ENCODE results near the gene ALDOA.
"Not testable (repeated sequence)": the region's sequence is repeated elsewhere in the genome, so short reads cannot be mapped to it uniquely, and the experiment has no call there.

ALDOA gene

GRCh38 chr16:30065102-30065942 lies at the start of gene ALDOA:
Gene ALDOA, plus strand, starts transcription at chr16:30065760. Its CDS starts 1,138 bp downstream, at chr16:30066898.
- peaks cover 41% of the 10 kb centered on the region for H3K79me2 ChIP-seq (ENCODE audit: insufficient read depth, low read depth)
- TF ChIP-seq, protein P1, sequence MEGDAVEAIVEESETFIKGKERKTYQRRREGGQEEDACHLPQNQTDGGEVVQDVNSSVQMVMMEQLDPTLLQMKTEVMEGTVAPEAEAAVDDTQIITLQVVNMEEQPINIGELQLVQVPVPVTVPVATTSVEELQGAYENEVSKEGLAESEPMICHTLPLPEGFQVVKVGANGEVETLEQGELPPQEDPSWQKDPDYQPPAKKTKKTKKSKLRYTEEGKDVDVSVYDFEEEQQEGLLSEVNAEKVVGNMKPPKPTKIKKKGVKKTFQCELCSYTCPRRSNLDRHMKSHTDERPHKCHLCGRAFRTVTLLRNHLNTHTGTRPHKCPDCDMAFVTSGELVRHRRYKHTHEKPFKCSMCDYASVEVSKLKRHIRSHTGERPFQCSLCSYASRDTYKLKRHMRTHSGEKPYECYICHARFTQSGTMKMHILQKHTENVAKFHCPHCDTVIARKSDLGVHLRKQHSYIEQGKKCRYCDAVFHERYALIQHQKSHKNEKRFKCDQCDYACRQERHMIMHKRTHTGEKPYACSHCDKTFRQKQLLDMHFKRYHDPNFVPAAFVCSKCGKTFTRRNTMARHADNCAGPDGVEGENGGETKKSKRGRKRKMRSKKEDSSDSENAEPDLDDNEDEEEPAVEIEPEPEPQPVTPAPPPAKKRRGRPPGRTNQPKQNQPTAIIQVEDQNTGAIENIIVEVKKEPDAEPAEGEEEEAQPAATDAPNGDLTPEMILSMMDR (conservative IDR thresholded peaks at IDR 0.05; ENCODE audit: low read depth, low read length): no peak
- peaks cover 45% of the 10 kb centered on the region for H3K4me1 ChIP-seq (ENCODE audit: low read depth, poor library complexity, severe bottlenecking)
- peak within 1 kb of the TSS; percentile 29 for H3K4me3 ChIP-seq (IDR thresholded peaks at IDR 0.05; ENCODE audit: insufficient read depth, low read depth, low read length)
- peaks cover 22% of the 10 kb centered on the region; the same call in 1 of the 2 replicates for H3K36me3 ChIP-seq (ENCODE audit: insufficient read depth)
- peaks cover 7% of the 10 kb centered on the region; the same call in 1 of the 2 replicates for H4K20me1 ChIP-seq (ENCODE audit: insufficient read depth)
- H2AFZ ChIP-seq (ENCODE audit: low read depth): peak within 1 kb of the TSS; percentile 74; the same call in 1 of the 2 replicates
- H3K27ac ChIP-seq: peak within 1 kb of the TSS; percentile 95
- H3K27me3 ChIP-seq (ENCODE audit: insufficient read depth, low read depth): no peaks in the 10 kb centered on the region
- H3K9ac ChIP-seq: peak within 1 kb of the TSS; percentile 85
- H3K4me2 ChIP-seq: peak within 1 kb of the TSS; percentile 97

DNA sequence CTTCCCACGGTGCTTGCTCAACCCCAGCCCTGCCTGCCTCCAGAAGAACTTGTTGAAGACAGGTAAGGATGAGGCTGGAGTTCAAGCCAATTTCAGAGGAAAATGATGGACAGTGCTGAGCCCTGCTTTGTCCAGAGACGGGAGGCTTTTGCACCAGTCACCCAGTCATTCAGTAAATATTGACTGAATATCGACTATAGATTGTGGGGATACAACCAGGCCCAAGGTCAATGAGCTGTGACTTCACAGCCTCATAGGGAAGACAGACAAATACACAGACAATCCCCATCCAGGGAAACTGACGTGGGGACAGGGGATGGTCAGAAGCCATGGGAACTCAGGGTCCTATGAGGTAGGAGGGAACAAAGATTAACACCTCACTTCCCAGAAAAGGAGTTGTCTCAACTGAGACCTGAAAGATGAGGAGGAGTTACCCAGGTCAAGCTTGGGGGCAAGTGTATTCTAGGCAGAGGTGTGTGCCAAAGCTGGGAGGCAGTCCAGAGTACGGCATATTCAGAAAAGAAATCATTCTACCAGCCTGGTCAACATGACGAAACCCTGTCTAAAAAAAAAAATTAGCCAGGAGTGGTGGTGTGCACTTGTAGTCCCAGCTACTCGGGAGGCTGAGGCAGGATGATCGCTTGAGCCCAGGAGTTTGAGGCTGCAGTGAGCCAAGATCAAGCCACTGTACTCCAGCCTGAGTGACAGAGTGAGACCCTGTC lies 48.8 kb upstream of the ALDOA start:
- Histone ChIP-seq H3K9ac (no peak overlapping the region), H3K27ac (no peak overlapping the region), H3K4me1 (ENCODE audit: low read depth, poor library complexity, severe bottlenecking) (no peaks in the 10 kb centered on the region), H3K79me2 (ENCODE audit: insufficient read depth, low read depth) (no peaks in the 10 kb centered on the region), H3K27me3 (ENCODE audit: insufficient read depth, low read depth) (peaks cover 31% of the 10 kb centered on the region), H3K36me3 (ENCODE audit: insufficient read depth) (no peaks in the 10 kb centered on the region), H3K4me3 (IDR thresholded peaks at IDR 0.05; ENCODE audit: insufficient read depth, low read depth, low read length) (no peak overlapping the region), H2AFZ (ENCODE audit: low read depth) (no peak overlapping the region), H4K20me1 (ENCODE audit: insufficient read depth) (no peaks in the 10 kb centered on the region), H3K4me2 (no peak overlapping the region)
- TF ChIP-seq, protein P1 (conservative IDR thresholded peaks at IDR 0.05; ENCODE audit: low read depth, low read length): no peak

DNA sequence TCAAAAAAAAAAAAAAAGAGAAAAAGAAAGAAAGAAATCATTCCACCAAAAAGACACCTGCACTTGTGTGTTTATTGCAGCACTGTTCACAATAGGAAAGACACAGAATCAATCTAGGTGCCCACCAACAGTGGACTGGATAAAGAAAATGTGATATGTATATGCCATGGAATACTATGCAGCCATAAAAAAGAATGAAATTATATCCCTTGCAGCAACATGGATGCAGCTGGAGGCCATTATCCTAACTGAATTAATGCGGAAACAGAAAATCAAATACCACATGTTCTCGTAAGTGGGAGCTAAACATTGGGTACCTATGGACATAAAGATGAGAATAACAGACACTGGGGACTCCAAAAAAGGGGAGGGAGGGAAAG lies 48.3 kb upstream of the ALDOA start:
- Histone ChIP-seq H3K4me1 (ENCODE audit: low read depth, poor library complexity, severe bottlenecking) (no peaks in the 10 kb centered on the region), H4K20me1 (ENCODE audit: insufficient read depth) (no peaks in the 10 kb centered on the region), H2AFZ (ENCODE audit: low read depth) (no peak overlapping the region), H3K36me3 (ENCODE audit: insufficient read depth) (no peaks in the 10 kb centered on the region), H3K9ac (no peak overlapping the region), H3K4me3 (IDR thresholded peaks at IDR 0.05; ENCODE audit: insufficient read depth, low read depth, low read length) (no peak overlapping the region), H3K79me2 (ENCODE audit: insufficient read depth, low read depth) (no peaks in the 10 kb centered on the region), H3K4me2 (no peak overlapping the region), H3K27ac (no peak overlapping the region), H3K27me3 (ENCODE audit: insufficient read depth, low read depth) (peaks cover 32% of the 10 kb centered on the region)
- TF ChIP-seq, protein P1 (conservative IDR thresholded peaks at IDR 0.05; ENCODE audit: low read depth, low read length): no peak

DNA sequence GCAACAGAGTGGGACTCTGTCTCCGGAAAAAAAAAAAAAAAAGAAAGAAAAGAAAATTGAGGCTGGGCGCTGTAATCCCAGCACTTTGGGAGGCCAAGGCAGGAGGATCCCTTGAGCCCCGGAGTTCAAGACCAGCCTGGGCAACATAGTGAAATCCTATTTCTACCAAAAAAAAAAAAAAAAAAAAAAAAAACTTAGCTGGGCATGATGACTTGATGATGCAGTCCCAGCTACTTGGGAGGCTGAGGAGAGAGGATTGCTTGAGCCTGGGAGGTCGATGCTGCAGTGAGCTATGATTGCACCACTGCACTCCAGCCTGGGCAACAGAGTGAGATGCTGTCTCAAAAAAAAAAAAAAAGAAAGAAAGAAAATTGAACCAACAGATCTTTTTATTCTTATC lies 47.6 kb upstream of the ALDOA start:
- H3K9ac ChIP-seq; H3K4me1 ChIP-seq (ENCODE audit: low read depth, poor library complexity, severe bottlenecking): not testable (repeated sequence)

More for the DNA sequence above, 47.6 kb upstream of the ALDOA start:
- H3K36me3 ChIP-seq (ENCODE audit: insufficient read depth); H3K79me2 ChIP-seq (ENCODE audit: insufficient read depth, low read depth); H3K27ac ChIP-seq; H2AFZ ChIP-seq (ENCODE audit: low read depth); H3K4me2 ChIP-seq; H3K4me3 ChIP-seq (IDR thresholded peaks at IDR 0.05; ENCODE audit: insufficient read depth, low read depth, low read length); H4K20me1 ChIP-seq (ENCODE audit: insufficient read depth): not testable (repeated sequence)
- H3K27me3 ChIP-seq (ENCODE audit: insufficient read depth, low read depth): peaks cover 39% of the 10 kb centered on the region
